Lower leg skin (tissue), 3 donors: Measurements from ENCODE around the gene LCN12.

ENCODE experiments used
- CTCF ChIP-seq, 3 donors: fragments of 450-650 bp; IDR thresholded peaks; one replicate each; pipeline ENCODE4 v1.5.1; 2016; ENCODE audit warnings: antibody characterized with exemption in 3 of 3, mild to moderate bottlenecking in 3 of 3, moderate library complexity in 2 of 3
- POLR2A ChIP-seq, 2 donors: fragments of 450-650 bp; IDR thresholded peaks; one replicate each; pipeline ENCODE4 v1.6.1; 2016 to 2017; ENCODE audit warnings: antibody characterized with exemption in 2 of 2, mild to moderate bottlenecking in 1 of 2, moderate library complexity in 1 of 2

GRCh38 chr9:136913701-136914438 is 38.2 kb upstream of the LCN12 start:
- TF ChIP-seq CTCF (IDR thresholded peaks at IDR 0.05) = no peak
- no peak for TF ChIP-seq POLR2A (IDR thresholded peaks at IDR 0.05)
